Daoy (cell line): ENCODE measurements around the gene CMIP. TPM values are rescaled to one million over a fixed set of nuclear protein-coding genes. Genes with fewer than 3 reads are reported as not detected.
A peak's percentile ranks its signal among the peaks of the same experiment; 100 is the strongest.

Source experiments
- DNase-seq: peaks from one replicate; pipeline ENCODE4 v3.0.0-alpha.2; 2015; ENCODE audit warnings: low read depth
- total RNA-seq: library from RNA; depleted of rRNA; stranded (reverse); fragments of >200 nt; shearing (Covaris generic); gene quantifications from 2 replicates; pipeline ENCODE4 v1.2.3, GENCODE V29; 2014

CMIP gene
- total RNA-seq, 1 experiment from 2014 or later: 5.6 TPM

- DNase-seq: no peak
Measured at GRCh38 chr16:81635063-81635937, 190.7 kb downstream of the CMIP start.

- no peak for DNase-seq
Measured at GRCh38 chr16:81636298-81636993, 191.8 kb downstream of the CMIP start.

GRCh38 chr16:81637336-81638235 lies 193.0 kb downstream of the CMIP start:
- no peak for DNase-seq

- DNase-seq: no peak
Measured at GRCh38 chr16:81638286-81638945, 193.8 kb downstream of the CMIP start.

GRCh38 chr16:81639348-81639747 lies 194.7 kb downstream of the CMIP start:
- no peak for DNase-seq

- no peak for DNase-seq
Measured at GRCh38 chr16:81639931-81640680, 195.5 kb downstream of the CMIP start.

- no peak for DNase-seq
Measured at GRCh38 chr16:81640681-81641070, 196.1 kb downstream of the CMIP start.

- no peak for DNase-seq
Measured at GRCh38 chr16:81641395-81642106, 196.9 kb downstream of the CMIP start.

- DNase-seq: no peak
Measured at GRCh38 chr16:81642107-81642436, 197.5 kb downstream of the CMIP start.

- no peak for DNase-seq
Measured at GRCh38 chr16:81642943-81643342, 198.3 kb downstream of the CMIP start.

GRCh38 chr16:81645266-81645694 lies 200.7 kb downstream of the CMIP start:
- DNase-seq: peak; percentile 90

GRCh38 chr16:81645925-81646324 lies 201.3 kb downstream of the CMIP start:
- DNase-seq: no peak

- DNase-seq: no peak
Measured at GRCh38 chr16:81646561-81646960, 202.0 kb downstream of the CMIP start.

- peak; percentile 80 for DNase-seq
Measured at GRCh38 chr16:81647527-81647926, 202.9 kb downstream of the CMIP start.

GRCh38 chr16:81649561-81650184 lies 205.1 kb downstream of the CMIP start:
- no peak for DNase-seq

GRCh38 chr16:81650281-81650680 lies 205.7 kb downstream of the CMIP start:
- DNase-seq: no peak

- DNase-seq: no peak
Measured at GRCh38 chr16:81650982-81651562, 206.5 kb downstream of the CMIP start.

GRCh38 chr16:81651758-81652718 lies 207.4 kb downstream of the CMIP start:
- DNase-seq: no peak
